Keratinocyte (primary cell): ENCODE results near the gene FAM8A1. TPM values are rescaled to one million over a fixed set of nuclear protein-coding genes. Genes with fewer than 3 reads are reported as not detected.

Experiments
- DNase-seq: peaks from one replicate; pipeline ENCODE4 v3.0.0-alpha.2; 2011; ENCODE audit warnings: low read depth, missing footprints, low spot score
- FAIRE-seq: peaks from 2 replicates; lab custom pipeline; 2011; peaks lifted over from hg19 to GRCh38; lab: Jason Lieb, UNC
- H2AFZ ChIP-seq: 2 replicates; pipeline ENCODE4 v1.6.0; 2012; ENCODE audit warnings: low read length, control low read depth, inconsistent platforms; ENCODE audit not compliant: control insufficient read depth
- H3K27ac ChIP-seq: 2 replicates; pipeline ENCODE4 v1.5.1; 2011; ENCODE audit warnings: low read length; ENCODE audit not compliant: control insufficient read depth, insufficient read depth
- H3K27me3 ChIP-seq: 3 replicates; pipeline ENCODE4 v1.6.0; 2011; ENCODE audit warnings: low read length; ENCODE audit not compliant: control insufficient read depth, insufficient read depth; ENCODE audit errors: extremely low read depth
- H3K36me3 ChIP-seq, 2 experiments: 2 replicates in 1 of 2; 3 replicates in 1 of 2; pipeline ENCODE4 v1.5.1; 2011; ENCODE audit warnings: low read length in 2 of 2, mild to moderate bottlenecking in 1 of 2; ENCODE audit not compliant: control insufficient read depth in 2 of 2, insufficient read depth in 2 of 2; ENCODE audit errors: extremely low read depth in 1 of 2
- H3K4me1 ChIP-seq: 3 replicates; pipeline ENCODE4 v1.5.1; 2011; ENCODE audit warnings: low read length; ENCODE audit not compliant: control insufficient read depth, insufficient read depth; ENCODE audit errors: extremely low read depth
- H3K4me2 ChIP-seq: 3 replicates; pipeline ENCODE4 v1.6.0; 2011; ENCODE audit warnings: low read depth, low read length; ENCODE audit not compliant: control insufficient read depth, insufficient read depth; ENCODE audit errors: extremely low read depth
- H3K4me3 ChIP-seq, 3 experiments: fragments of 200-600 bp in 1 of 3; sonication (generic) in 1 of 3; 2 replicates in 2 of 3; 3 replicates in 1 of 3; pipeline ENCODE4 v1.5.1; 2011 to 2016; ENCODE audit warnings: low read length in 3 of 3, mild to moderate bottlenecking in 3 of 3, control low read depth in 2 of 3, inconsistent platforms in 1 of 3, low read depth in 1 of 3, mixed read lengths in 1 of 3, mixed run types in 1 of 3, moderate library complexity in 1 of 3; ENCODE audit not compliant: control insufficient read depth in 2 of 3, insufficient read depth in 2 of 3; ENCODE audit errors: extremely low read depth in 1 of 3
- H3K79me2 ChIP-seq: 2 replicates; pipeline ENCODE4 v1.6.0; 2012; ENCODE audit warnings: low read length; ENCODE audit not compliant: control insufficient read depth, insufficient read depth
- H3K9ac ChIP-seq: 3 replicates; pipeline ENCODE4 v1.6.0; 2011; ENCODE audit warnings: low read length; ENCODE audit not compliant: control insufficient read depth, insufficient read depth; ENCODE audit errors: extremely low read depth
- H3K9me1 ChIP-seq: 3 replicates; pipeline ENCODE4 v1.6.0; 2011; ENCODE audit warnings: low read length; ENCODE audit not compliant: control insufficient read depth, insufficient read depth; ENCODE audit errors: extremely low read depth
- H3K9me3 ChIP-seq: 2 replicates; pipeline ENCODE4 v1.5.1; 2012; ENCODE audit warnings: low read depth, low read length; ENCODE audit not compliant: control insufficient read depth
- H4K20me1 ChIP-seq: 3 replicates; pipeline ENCODE4 v1.6.0; 2011; ENCODE audit warnings: low read length; ENCODE audit not compliant: control insufficient read depth, insufficient read depth; ENCODE audit errors: extremely low read depth
- CTCF ChIP-seq, 3 experiments: IDR thresholded peaks in 1 of 3; conservative IDR thresholded peaks in 1 of 3; optimal IDR thresholded peaks in 1 of 3; 2 replicates in 2 of 3; 3 replicates in 1 of 3; pipeline versions ENCODE3 to v1.5.1; 2011; ENCODE audit warnings: low read length in 3 of 3, mild to moderate bottlenecking in 3 of 3, moderate library complexity in 2 of 3, control low read depth in 1 of 3, inconsistent platforms in 1 of 3; ENCODE audit not compliant: insufficient read depth in 2 of 3; ENCODE audit errors: extremely low read depth in 1 of 3
- EZH2 ChIP-seq: IDR thresholded peaks from one replicate; pipeline ENCODE4 v1.6.1; 2012; ENCODE audit warnings: inconsistent platforms, mild to moderate bottlenecking, low read length, moderate library complexity
- dilution Hi-C: fragments of 300-500 bp; cut with MboI; formaldehyde crosslinking; loops from one replicate; pipeline ENCODE4 v1.7.0; 2020; ENCODE audit warnings: low sequenced_read_pairs; ENCODE audit not compliant: extremely low pct_ligation_motif_present
- polyA plus RNA-seq, 5 experiments: library from polyadenylated mRNA; depleted of rRNA in 3 of 5; stranded (reverse) in 3 of 5; stranded (forward) in 1 of 5; unstranded in 1 of 5; fragments of >200 nt; gene quantifications; 1 replicate in 1 of 5; 2 replicates in 3 of 5; 3 replicates in 1 of 5; pipeline versions ENCODE4 v1.2.1 to v1.2.3, GENCODE V29; 2011 to 2012; ENCODE audit warnings: missing spikeins in 2 of 5, low read depth in 1 of 5, low replicate concordance in 1 of 5

The FAM8A1 gene
- polyA plus RNA-seq, 1 donor (not counting 4 experiments of a cell fraction or from before 2014, with no cell fraction given): 9.1 TPM

GRCh38 chr6:17552861-17553260 is 47.2 kb upstream of the FAM8A1 start:
- Histone ChIP-seq H3K4me1 (no peaks in the 10 kb centered on the region), H3K4me2 (no peak overlapping the region), H3K9me1 (no peaks in the 10 kb centered on the region), H3K79me2 (no peaks in the 10 kb centered on the region), H2AFZ (no peak overlapping the region), H3K27ac (no peak overlapping the region), H3K9me3 (no peaks in the 10 kb centered on the region), H4K20me1 (no peaks in the 10 kb centered on the region), H3K4me3 (no peak overlapping the region), H3K9ac (no peak overlapping the region), H3K36me3 (peaks cover 0 to 7% of the 10 kb centered on the region in 2 experiments), H3K27me3 (no peaks in the 10 kb centered on the region)
- FAIRE-seq: no peak
- dilution Hi-C loops: no loop called here
- no peak for TF ChIP-seq EZH2
- no peak for TF ChIP-seq CTCF (optimal IDR thresholded peaks at IDR 0.05 in 1 of 3, IDR thresholded peaks at IDR 0.05 in 1 of 3, conservative IDR thresholded peaks at IDR 0.05 in 1 of 3; ENCODE audit: extremely low read depth in 1 of 3, insufficient read depth in 2 of 3, low read length in 3 of 3)
- DNase-seq: no peak

GRCh38 chr6:17556014-17556413 is 44.1 kb upstream of the FAM8A1 start:
- Histone ChIP-seq H3K4me3 (no peak overlapping the region), H3K9me1 (no peaks in the 10 kb centered on the region), H3K4me1 (no peaks in the 10 kb centered on the region), H3K36me3 (peaks cover 0 to 7% of the 10 kb centered on the region in 2 experiments), H3K9me3 (no peaks in the 10 kb centered on the region), H3K27ac (no peak overlapping the region), H3K4me2 (no peak overlapping the region), H2AFZ (no peak overlapping the region), H3K9ac (no peak overlapping the region), H3K27me3 (no peaks in the 10 kb centered on the region), H4K20me1 (no peaks in the 10 kb centered on the region), H3K79me2 (no peaks in the 10 kb centered on the region)
- DNase-seq (no peak), FAIRE-seq (no peak)
- TF ChIP-seq CTCF (optimal IDR thresholded peaks at IDR 0.05 in 1 of 3, IDR thresholded peaks at IDR 0.05 in 1 of 3, conservative IDR thresholded peaks at IDR 0.05 in 1 of 3; ENCODE audit: extremely low read depth in 1 of 3, insufficient read depth in 2 of 3, low read length in 3 of 3) (no peak), EZH2 (no peak)
- dilution Hi-C loops: no loop called here
